GM13976 (cell line): Measurements from ENCODE around the gene TENM4.

Experiments used
- DNase-seq: peaks from one replicate; pipeline ENCODE4 v3.0.0; 2012; ENCODE audit warnings: low spot score
- in situ Hi-C: fragments of 300-500 bp; cut with MboI; formaldehyde crosslinking; loops from one replicate; pipeline ENCODE4 v1.12.0; 2022; ENCODE audit warnings: low sequenced_read_pairs, mixed read lengths, inconsistent platforms; ENCODE audit not compliant: unreplicated experiment
- TF ChIP-seq, protein P1 (sequence below): IDR thresholded peaks from 2 replicates; pipeline ENCODE4 v1.5.1; 2012; ENCODE audit warnings: borderline replicate concordance, mild to moderate bottlenecking; ENCODE audit not compliant: insufficient read depth; ENCODE audit errors: extremely low read depth, missing control alignments, control extremely low read depth

Gene TENM4

DNA sequence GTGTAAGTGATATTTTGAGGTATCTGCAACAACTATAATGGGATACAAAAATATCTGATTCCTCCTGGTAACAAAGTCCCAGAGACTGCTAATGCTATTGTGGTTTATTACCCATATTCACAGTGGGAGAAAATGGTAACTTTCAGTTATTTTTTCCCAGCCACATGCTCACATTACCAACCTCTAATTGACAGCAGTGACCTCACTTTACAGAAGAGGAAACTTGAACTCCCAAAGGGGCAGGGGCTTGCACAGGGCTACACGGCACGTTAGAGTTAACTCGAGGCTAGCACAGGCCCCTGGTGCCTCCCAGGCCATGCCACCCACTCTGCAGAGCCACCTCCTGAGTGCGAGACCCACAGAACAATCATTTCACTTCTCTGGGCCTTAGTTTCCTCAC is 132.4 kb downstream of the TENM4 start:
- no peak for DNase-seq
- TF ChIP-seq, protein P1, sequence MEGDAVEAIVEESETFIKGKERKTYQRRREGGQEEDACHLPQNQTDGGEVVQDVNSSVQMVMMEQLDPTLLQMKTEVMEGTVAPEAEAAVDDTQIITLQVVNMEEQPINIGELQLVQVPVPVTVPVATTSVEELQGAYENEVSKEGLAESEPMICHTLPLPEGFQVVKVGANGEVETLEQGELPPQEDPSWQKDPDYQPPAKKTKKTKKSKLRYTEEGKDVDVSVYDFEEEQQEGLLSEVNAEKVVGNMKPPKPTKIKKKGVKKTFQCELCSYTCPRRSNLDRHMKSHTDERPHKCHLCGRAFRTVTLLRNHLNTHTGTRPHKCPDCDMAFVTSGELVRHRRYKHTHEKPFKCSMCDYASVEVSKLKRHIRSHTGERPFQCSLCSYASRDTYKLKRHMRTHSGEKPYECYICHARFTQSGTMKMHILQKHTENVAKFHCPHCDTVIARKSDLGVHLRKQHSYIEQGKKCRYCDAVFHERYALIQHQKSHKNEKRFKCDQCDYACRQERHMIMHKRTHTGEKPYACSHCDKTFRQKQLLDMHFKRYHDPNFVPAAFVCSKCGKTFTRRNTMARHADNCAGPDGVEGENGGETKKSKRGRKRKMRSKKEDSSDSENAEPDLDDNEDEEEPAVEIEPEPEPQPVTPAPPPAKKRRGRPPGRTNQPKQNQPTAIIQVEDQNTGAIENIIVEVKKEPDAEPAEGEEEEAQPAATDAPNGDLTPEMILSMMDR, result no peak
- in situ Hi-C loops, result no loop called here

DNA sequence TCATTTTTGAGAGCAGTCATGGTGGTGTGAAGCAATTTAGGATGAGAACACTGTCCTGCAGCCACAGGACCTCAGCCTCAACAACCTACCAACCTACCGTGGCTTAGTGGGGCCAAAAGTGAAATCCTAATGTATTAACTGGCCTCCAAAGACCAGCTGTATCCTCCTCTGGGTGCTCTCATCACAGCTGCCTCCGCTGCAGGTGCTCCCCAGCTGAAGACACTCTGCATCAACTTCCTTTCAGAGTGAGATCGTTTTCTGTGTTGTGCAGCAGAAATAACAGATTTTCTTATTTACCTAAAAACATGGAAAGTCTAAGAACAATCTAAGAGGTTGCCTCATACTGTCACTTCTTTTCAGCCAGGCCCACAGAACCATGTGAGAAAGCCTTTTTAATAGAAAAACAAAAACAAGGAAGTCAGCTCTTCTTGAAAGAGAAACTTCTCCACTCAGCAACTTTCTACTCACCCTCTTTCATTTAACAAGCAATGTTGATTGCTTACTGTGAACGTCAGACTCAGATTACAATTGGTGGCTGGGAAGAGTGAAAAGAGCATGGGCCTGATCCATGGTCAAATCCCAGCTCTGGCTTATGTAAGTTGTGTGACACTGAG is 136.1 kb downstream of the TENM4 start:
- in situ Hi-C loops, result no loop called here
- TF ChIP-seq, protein P1, result no peak

DNA sequence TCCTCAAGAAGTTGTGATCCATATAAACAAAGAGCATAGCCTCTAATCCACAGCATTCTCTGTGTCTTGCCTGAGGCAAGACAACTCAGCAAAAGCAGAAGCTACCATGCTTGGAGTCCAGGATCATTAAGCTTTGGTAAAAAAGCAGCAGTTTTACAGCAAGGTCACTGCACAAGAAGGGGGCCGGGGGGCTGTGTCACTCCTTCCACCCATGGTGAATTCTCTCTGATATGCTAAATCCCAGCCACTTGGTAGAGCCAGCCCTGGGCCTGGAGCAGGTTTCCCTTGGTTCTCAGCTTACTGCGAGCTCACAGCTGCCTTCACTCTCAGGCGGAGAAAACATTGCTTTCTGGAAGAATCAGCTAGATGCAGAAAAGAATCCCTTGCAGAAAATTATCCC is 144.7 kb downstream of the TENM4 start:
- in situ Hi-C loops, result no loop called here
- DNase-seq, result no peak
- TF ChIP-seq, protein P1, result no peak

More for the DNA sequence above, 136.1 kb downstream of the TENM4 start:
- DNase-seq, result no peak

DNA sequence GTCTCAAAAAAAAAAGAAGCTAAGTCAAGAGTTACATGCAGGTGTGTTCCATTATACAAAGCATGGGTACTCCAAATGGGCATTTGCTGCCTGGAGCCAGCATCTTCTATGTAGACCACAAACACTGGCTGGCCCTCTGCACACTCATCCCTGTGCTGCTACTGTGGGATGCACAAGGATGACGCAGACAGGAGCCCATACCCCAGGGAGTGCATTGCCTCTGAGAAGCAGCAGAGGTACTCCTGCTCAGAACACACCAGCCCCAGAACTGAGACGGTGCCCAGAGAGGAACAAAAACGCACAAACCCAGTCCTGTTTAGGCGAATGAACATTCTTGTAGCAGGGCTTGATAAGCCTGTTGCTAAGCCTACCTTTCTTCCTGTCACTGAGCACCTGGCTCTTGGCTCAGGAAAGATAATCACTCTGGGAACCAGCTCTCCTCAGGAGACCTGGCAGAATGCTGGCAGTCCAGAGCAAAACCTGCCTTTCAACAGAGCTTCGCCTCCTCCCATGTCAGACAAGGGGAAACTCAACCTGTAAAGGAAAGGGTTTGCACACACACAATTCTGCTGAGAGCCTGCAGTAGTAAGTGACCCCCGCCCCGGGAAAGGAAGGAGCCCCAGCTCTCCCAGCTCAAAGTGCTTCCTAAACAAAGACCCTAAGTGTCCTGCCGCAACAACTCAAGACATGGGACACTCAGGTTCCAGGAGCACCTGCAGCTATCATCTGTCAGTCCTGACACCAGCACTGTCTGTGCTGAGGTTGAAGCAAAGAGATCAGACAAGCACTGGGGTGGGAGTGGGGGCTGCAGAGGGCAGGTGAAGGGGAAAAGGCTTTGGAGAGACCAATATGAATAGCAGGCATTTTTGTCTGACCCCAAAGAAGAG is 145.7 kb downstream of the TENM4 start:
- TF ChIP-seq, protein P1, result no peak
- DNase-seq, result no peak
- in situ Hi-C loops, result no loop called here

DNA sequence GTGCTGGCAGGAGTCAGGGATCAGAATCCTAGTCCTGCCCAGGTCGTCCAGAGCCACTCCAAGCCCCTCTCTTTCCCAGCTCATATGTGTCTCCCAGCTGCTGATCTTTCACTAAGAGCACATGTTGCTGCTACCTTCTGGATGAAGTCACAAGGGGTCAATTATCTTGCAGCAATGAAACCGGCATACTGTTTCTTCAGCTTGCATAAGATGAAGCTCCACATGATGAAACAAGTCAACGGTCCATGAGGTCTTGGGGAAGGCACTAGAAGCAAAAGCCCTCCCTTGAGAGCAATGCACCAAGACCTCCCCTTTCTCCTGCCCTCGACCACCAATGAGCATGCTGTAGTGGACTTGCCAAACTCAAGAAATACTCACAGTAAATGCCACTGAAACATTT is 148.9 kb downstream of the TENM4 start:
- no peak for DNase-seq
- TF ChIP-seq, protein P1, result no peak
- in situ Hi-C loops, result no loop called here

DNA sequence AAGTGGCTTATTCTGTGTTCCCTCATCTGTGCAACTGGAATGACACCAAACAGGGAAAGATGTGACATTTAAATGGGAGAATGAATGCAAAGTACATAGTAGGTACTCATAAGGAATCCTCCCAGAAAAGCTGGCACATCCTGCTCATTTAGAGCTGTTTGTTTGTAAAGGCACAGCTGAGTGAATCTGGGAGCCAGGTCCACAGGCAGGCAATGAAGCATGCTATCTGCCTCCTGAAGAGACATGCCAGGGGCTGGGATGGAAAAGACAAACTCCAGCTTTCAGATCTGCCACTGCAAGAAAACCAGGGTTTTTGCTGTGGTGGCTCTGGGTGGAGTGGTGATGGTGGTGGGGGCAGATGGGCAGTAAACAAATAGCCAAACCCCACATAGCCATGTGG is 150.1 kb downstream of the TENM4 start:
- DNase-seq, result no peak
- TF ChIP-seq, protein P1, result no peak
- in situ Hi-C loops, result no loop called here
